ENCODE measurements around the gene UGGT1.
"Not testable (repeated sequence)": the region's sequence is repeated elsewhere in the genome, so short reads cannot be mapped to it uniquely, and the experiment has no call there.

UGGT1 gene

GRCh38 chr2:128170776-128171175 lies 79.8 kb downstream of the UGGT1 start:
- TF ChIP-seq CTCF (IDR thresholded peaks at IDR 0.05; ENCODE audit: insufficient read depth, low read length, poor library complexity, severe bottlenecking) (no peak), EZH2phosphoT487 (conservative IDR thresholded peaks at IDR 0.05; ENCODE audit: low read length) (no peak)
- peaks cover 5% of the 10 kb centered on the region; the same call in 1 of the 2 replicates for H3F3A ChIP-seq (ENCODE audit: insufficient read depth)
- H3K9me3 ChIP-seq (ENCODE audit: insufficient read depth, low read length), result no peaks in the 10 kb centered on the region
- H3K4me2 ChIP-seq (ENCODE audit: low read depth, low read length, poor library complexity, severe bottlenecking), result no peak overlapping the region
- peaks cover 72% of the 10 kb centered on the region for H3K36me3 ChIP-seq (ENCODE audit: low read length)
- no peak overlapping the region for H3K27ac ChIP-seq (ENCODE audit: low read depth, low read length)
- no peak overlapping the region for H3K4me3 ChIP-seq (ENCODE audit: insufficient read depth, low read length, poor library complexity, severe bottlenecking)
- no peaks in the 10 kb centered on the region for H4K20me1 ChIP-seq (ENCODE audit: low read depth, low read length)
- no peaks in the 10 kb centered on the region for H3K79me2 ChIP-seq (ENCODE audit: insufficient read depth, low read length)
- H3K9ac ChIP-seq (ENCODE audit: low read length), result no peak overlapping the region
- H2AFZ ChIP-seq (ENCODE audit: low read depth, low read length, severe bottlenecking), result no peak overlapping the region
- no peaks in the 10 kb centered on the region for H3K9me2 ChIP-seq (replicated peaks; ENCODE audit: insufficient read depth, low read length)
- no peaks in the 10 kb centered on the region for H3K27me3 ChIP-seq (ENCODE audit: low read length)

GRCh38 chr2:128172191-128172590 lies 81.2 kb downstream of the UGGT1 start:
- TF ChIP-seq EZH2phosphoT487 (conservative IDR thresholded peaks at IDR 0.05; ENCODE audit: low read length) (no peak), CTCF (IDR thresholded peaks at IDR 0.05; ENCODE audit: insufficient read depth, low read length, poor library complexity, severe bottlenecking) (no peak)
- Histone ChIP-seq H3F3A (ENCODE audit: insufficient read depth) (peaks cover 5% of the 10 kb centered on the region; the same call in 1 of the 2 replicates), H3K4me2 (ENCODE audit: low read depth, low read length, poor library complexity, severe bottlenecking) (no peak overlapping the region), H3K27me3 (ENCODE audit: low read length) (no peaks in the 10 kb centered on the region), H3K9me2 (replicated peaks; ENCODE audit: insufficient read depth, low read length) (no peaks in the 10 kb centered on the region), H3K9me3 (ENCODE audit: insufficient read depth, low read length) (no peaks in the 10 kb centered on the region), H3K27ac (ENCODE audit: low read depth, low read length) (no peak overlapping the region), H3K4me3 (ENCODE audit: insufficient read depth, low read length, poor library complexity, severe bottlenecking) (no peak overlapping the region), H2AFZ (ENCODE audit: low read depth, low read length, severe bottlenecking) (no peak overlapping the region), H3K36me3 (ENCODE audit: low read length) (peaks cover 67% of the 10 kb centered on the region), H3K9ac (ENCODE audit: low read length) (no peak overlapping the region), H4K20me1 (ENCODE audit: low read depth, low read length) (no peaks in the 10 kb centered on the region), H3K79me2 (ENCODE audit: insufficient read depth, low read length) (no peaks in the 10 kb centered on the region)

- H3K9me2 ChIP-seq (replicated peaks; ENCODE audit: insufficient read depth, low read length); H3K4me3 ChIP-seq (ENCODE audit: insufficient read depth, low read length, poor library complexity, severe bottlenecking); H3K4me2 ChIP-seq (ENCODE audit: low read depth, low read length, poor library complexity, severe bottlenecking); H2AFZ ChIP-seq (ENCODE audit: low read depth, low read length, severe bottlenecking); H3K27me3 ChIP-seq (ENCODE audit: low read length); H3K9ac ChIP-seq (ENCODE audit: low read length); H4K20me1 ChIP-seq (ENCODE audit: low read depth, low read length); H3K9me3 ChIP-seq (ENCODE audit: insufficient read depth, low read length); H3F3A ChIP-seq (ENCODE audit: insufficient read depth); H3K79me2 ChIP-seq (ENCODE audit: insufficient read depth, low read length); H3K27ac ChIP-seq (ENCODE audit: low read depth, low read length): not testable (repeated sequence)
- peaks cover 69% of the 10 kb centered on the region for H3K36me3 ChIP-seq (ENCODE audit: low read length)
Observed at GRCh38 chr2:128174067-128174466, 83.1 kb downstream of the UGGT1 start.

- peaks cover 61% of the 10 kb centered on the region for H3K36me3 ChIP-seq (ENCODE audit: low read length)
- H3K9me3 ChIP-seq (ENCODE audit: insufficient read depth, low read length), result no peaks in the 10 kb centered on the region
- no peak overlapping the region for H3K27ac ChIP-seq (ENCODE audit: low read depth, low read length)
Observed at GRCh38 chr2:128177315-128177714, 86.3 kb downstream of the UGGT1 start.

More at GRCh38 chr2:128177315-128177714, 86.3 kb downstream of the UGGT1 start:
- Histone ChIP-seq H3K9me2 (replicated peaks; ENCODE audit: insufficient read depth, low read length) (no peaks in the 10 kb centered on the region), H4K20me1 (ENCODE audit: low read depth, low read length) (no peaks in the 10 kb centered on the region), H3K9ac (ENCODE audit: low read length) (no peak overlapping the region), H3F3A (ENCODE audit: insufficient read depth) (peaks cover 4% of the 10 kb centered on the region; the same call in 1 of the 2 replicates), H3K4me3 (ENCODE audit: insufficient read depth, low read length, poor library complexity, severe bottlenecking) (no peak overlapping the region), H3K4me2 (ENCODE audit: low read depth, low read length, poor library complexity, severe bottlenecking) (no peak overlapping the region), H2AFZ (ENCODE audit: low read depth, low read length, severe bottlenecking) (no peak overlapping the region), H3K27me3 (ENCODE audit: low read length) (no peaks in the 10 kb centered on the region), H3K79me2 (ENCODE audit: insufficient read depth, low read length) (no peaks in the 10 kb centered on the region)
- TF ChIP-seq EZH2phosphoT487 (conservative IDR thresholded peaks at IDR 0.05; ENCODE audit: low read length) (no peak), CTCF (IDR thresholded peaks at IDR 0.05; ENCODE audit: insufficient read depth, low read length, poor library complexity, severe bottlenecking) (no peak)

All from SU-DHL-6 (cell line).